Mesothelial cell of epicardium (in vitro differentiated cells): ENCODE results near the gene FRMD4A. TPM values are rescaled to one million over a fixed set of nuclear protein-coding genes. Genes with fewer than 3 reads are reported as not detected.

Experiments
- DNase-seq, 2 experiments: peaks; one replicate each; pipeline ENCODE4 v3.0.0; 2021; ENCODE audit warnings: low spot score in 2 of 2; ENCODE audit not compliant: unreplicated experiment in 2 of 2
- H3K27ac Mint-ChIP-seq: 2 replicates; pipeline ENCODE4 v1.8.0; 2021; ENCODE audit warnings: mixed read lengths
- H3K27me3 Mint-ChIP-seq: 2 replicates; pipeline ENCODE4 v1.8.0; 2021; ENCODE audit warnings: low read depth, mixed read lengths
- H3K36me3 Mint-ChIP-seq: 2 replicates; pipeline ENCODE4 v1.8.0; 2021; ENCODE audit warnings: mixed read lengths
- H3K4me1 Mint-ChIP-seq: 2 replicates; pipeline ENCODE4 v1.8.0; 2021; ENCODE audit warnings: mixed read lengths
- H3K4me3 Mint-ChIP-seq: 2 replicates; pipeline ENCODE4 v1.8.0; 2021; ENCODE audit warnings: mild to moderate bottlenecking, moderate library complexity, mixed read lengths
- H3K9me3 Mint-ChIP-seq: 2 replicates; pipeline ENCODE4 v1.8.0; 2021; ENCODE audit warnings: mixed read lengths
- CTCF ChIP-seq: fragments of 200-600 bp; sonication (generic); IDR thresholded peaks from one replicate; pipeline ENCODE4 v1.5.0; 2021; ENCODE audit warnings: antibody characterized with exemption; ENCODE audit not compliant: unreplicated experiment
- total RNA-seq: library from RNA; stranded (reverse); gene quantifications from 3 replicates; pipeline ENCODE4 v1.2.1, GENCODE V29; 2021

The FRMD4A gene
- total RNA-seq, 1 donor from 2014 or later, result 45.0 TPM

- DNase-seq, result no peak
- peaks cover 17% of the 10 kb centered on the region for H3K4me1 Mint-ChIP-seq
- no peaks in the 10 kb centered on the region for H3K27me3 Mint-ChIP-seq
- no peak overlapping the region for H3K27ac Mint-ChIP-seq
- no peak overlapping the region for H3K4me3 Mint-ChIP-seq
- TF ChIP-seq CTCF, result no peak
- H3K9me3 Mint-ChIP-seq, result no peaks in the 10 kb centered on the region
- H3K36me3 Mint-ChIP-seq, result peaks cover 4% of the 10 kb centered on the region
These were observed 533.6 kb downstream of the FRMD4A start for GRCh38 chr10:13797164-13797563.

- Mint-ChIP-seq H3K9me3 (no peaks in the 10 kb centered on the region), H3K36me3 (peaks cover 6% of the 10 kb centered on the region), H3K4me3 (no peak overlapping the region), H3K4me1 (peaks cover 8% of the 10 kb centered on the region), H3K27me3 (no peaks in the 10 kb centered on the region), H3K27ac (no peak overlapping the region)
- no peak for DNase-seq
- TF ChIP-seq CTCF, result no peak
These were observed 534.8 kb downstream of the FRMD4A start for GRCh38 chr10:13795653-13796555.

- no peak overlapping the region for H3K27ac Mint-ChIP-seq
These were observed 535.6 kb downstream of the FRMD4A start for GRCh38 chr10:13794992-13795612.

GRCh38 chr10:13792006-13792405 lies 538.7 kb downstream of the FRMD4A start:
- no peaks in the 10 kb centered on the region for H3K9me3 Mint-ChIP-seq
- no peaks in the 10 kb centered on the region for H3K27me3 Mint-ChIP-seq
- H3K4me3 Mint-ChIP-seq, result no peak overlapping the region
- H3K4me1 Mint-ChIP-seq, result peaks cover 20% of the 10 kb centered on the region
- no peak for TF ChIP-seq CTCF
- no peak overlapping the region for H3K27ac Mint-ChIP-seq
- H3K36me3 Mint-ChIP-seq, result peaks cover 6% of the 10 kb centered on the region
- DNase-seq, result no peak

More at GRCh38 chr10:13794992-13795612, 535.6 kb downstream of the FRMD4A start:
- no peaks in the 10 kb centered on the region for H3K27me3 Mint-ChIP-seq
- H3K9me3 Mint-ChIP-seq, result no peaks in the 10 kb centered on the region
- peaks cover 6% of the 10 kb centered on the region for H3K36me3 Mint-ChIP-seq
- TF ChIP-seq CTCF, result no peak
- DNase-seq, result no peak
- H3K4me1 Mint-ChIP-seq, result peaks cover 6% of the 10 kb centered on the region
- no peak overlapping the region for H3K4me3 Mint-ChIP-seq

GRCh38 chr10:13791483-13791882 lies 539.2 kb downstream of the FRMD4A start:
- H3K27me3 Mint-ChIP-seq, result no peaks in the 10 kb centered on the region
- DNase-seq, result no peak
- no peaks in the 10 kb centered on the region for H3K9me3 Mint-ChIP-seq
- no peak for TF ChIP-seq CTCF
- no peak overlapping the region for H3K27ac Mint-ChIP-seq
- peaks cover 22% of the 10 kb centered on the region for H3K4me1 Mint-ChIP-seq
- H3K36me3 Mint-ChIP-seq, result peaks cover 6% of the 10 kb centered on the region
- H3K4me3 Mint-ChIP-seq, result no peak overlapping the region
